Fibroblast of lung (primary cell): Measurements from ENCODE around the gene ASTN2. TPM values are rescaled to one million over a fixed set of nuclear protein-coding genes. Genes with fewer than 3 reads are reported as not detected.

Source experiments
- DNase-seq, 2 donors: peaks; one replicate each; pipeline versions ENCODE4 v3.0.0 to v3.0.0-alpha.2; 2010; ENCODE audit warnings: low read depth in 2 of 2
- H2AFZ ChIP-seq: 2 replicates; pipeline ENCODE4 v1.5.1; 2012; ENCODE audit warnings: low read length, control low read depth, inconsistent platforms
- H3K27ac ChIP-seq: 2 replicates; pipeline ENCODE4 v1.5.1; 2011; ENCODE audit warnings: low read length, control low read depth; ENCODE audit not compliant: insufficient read depth
- H3K27me3 ChIP-seq: 2 replicates; pipeline ENCODE4 v1.5.1; 2011; ENCODE audit warnings: mild to moderate bottlenecking, low read length; ENCODE audit not compliant: control insufficient read depth, insufficient read depth
- H3K36me3 ChIP-seq: 2 replicates; pipeline ENCODE4 v1.5.1; 2011; ENCODE audit warnings: low read length; ENCODE audit not compliant: control insufficient read depth, insufficient read depth
- H3K4me1 ChIP-seq: 2 replicates; pipeline ENCODE4 v1.5.1; 2011; ENCODE audit warnings: low read length; ENCODE audit not compliant: control insufficient read depth, insufficient read depth; ENCODE audit errors: extremely low read depth
- H3K4me2 ChIP-seq: 2 replicates; pipeline ENCODE4 v1.5.1; 2011; ENCODE audit warnings: low read length, control low read depth; ENCODE audit not compliant: insufficient read depth; ENCODE audit errors: extremely low read depth
- H3K4me3 ChIP-seq, 4 experiments: fragments of 200-600 bp in 1 of 4; sonication (generic) in 1 of 4; replicated peaks in 1 of 4; 2 replicates each; pipeline ENCODE4 v1.5.1; 2011 to 2016; ENCODE audit warnings: low read length in 4 of 4, low read depth in 3 of 4, mild to moderate bottlenecking in 3 of 4, control low read depth in 2 of 4, inconsistent platforms in 1 of 4, mixed read lengths in 1 of 4; ENCODE audit not compliant: insufficient read depth in 1 of 4; ENCODE audit errors: control extremely low read depth in 1 of 4
- H3K79me2 ChIP-seq: 2 replicates; pipeline ENCODE4 v1.5.1; 2012; ENCODE audit warnings: mild to moderate bottlenecking, low read length, inconsistent platforms; ENCODE audit not compliant: control insufficient read depth, insufficient read depth
- H3K9ac ChIP-seq: 2 replicates; pipeline ENCODE4 v1.5.1; 2011; ENCODE audit warnings: mild to moderate bottlenecking, low read length, control low read depth; ENCODE audit not compliant: insufficient read depth
- H3K9me3 ChIP-seq: 2 replicates; pipeline ENCODE4 v1.5.1; 2012; ENCODE audit warnings: low read depth, low read length; ENCODE audit not compliant: control insufficient read depth, insufficient read depth
- H4K20me1 ChIP-seq: 2 replicates; pipeline ENCODE4 v1.5.1; 2011; ENCODE audit warnings: low read length; ENCODE audit not compliant: control insufficient read depth, insufficient read depth; ENCODE audit errors: extremely low read depth
- EZH2 ChIP-seq: IDR thresholded peaks from 2 replicates; pipeline ENCODE4 v1.5.1; 2012; ENCODE audit warnings: low read length, control low read depth, mild to moderate bottlenecking; ENCODE audit errors: missing control alignments
- polyA plus RNA-seq, 2 donors: library from polyadenylated mRNA; depleted of rRNA in 1 of 2; stranded (reverse) in 1 of 2; unstranded in 1 of 2; fragments of >200 nt; gene quantifications; 2 replicates each; pipeline ENCODE4 v1.2.1, GENCODE V29; 2011 to 2012; ENCODE audit warnings: missing spikeins in 1 of 2
- total RNA-seq: library from RNA; depleted of rRNA; stranded (reverse); fragments of >200 nt; gene quantifications from 2 replicates; pipeline ENCODE4 v1.2.1, GENCODE V29; 2014
- TF ChIP-seq, protein P1 (sequence below), 2 donors: IDR thresholded peaks in 1 of 2; conservative IDR thresholded peaks in 1 of 2; 1 replicate in 1 of 2; 2 replicates in 1 of 2; pipeline ENCODE4 v1.5.1; 2011 to 2012; ENCODE audit warnings: low read length in 2 of 2, control low read depth in 1 of 2, inconsistent platforms in 1 of 2, low read depth in 1 of 2, mild to moderate bottlenecking in 1 of 2

The ASTN2 gene
- total and polyA plus RNA-seq, 2 donors (not counting 1 experiment from before 2014, with no cell fraction given), result 2.2 to 19.2 TPM

DNA sequence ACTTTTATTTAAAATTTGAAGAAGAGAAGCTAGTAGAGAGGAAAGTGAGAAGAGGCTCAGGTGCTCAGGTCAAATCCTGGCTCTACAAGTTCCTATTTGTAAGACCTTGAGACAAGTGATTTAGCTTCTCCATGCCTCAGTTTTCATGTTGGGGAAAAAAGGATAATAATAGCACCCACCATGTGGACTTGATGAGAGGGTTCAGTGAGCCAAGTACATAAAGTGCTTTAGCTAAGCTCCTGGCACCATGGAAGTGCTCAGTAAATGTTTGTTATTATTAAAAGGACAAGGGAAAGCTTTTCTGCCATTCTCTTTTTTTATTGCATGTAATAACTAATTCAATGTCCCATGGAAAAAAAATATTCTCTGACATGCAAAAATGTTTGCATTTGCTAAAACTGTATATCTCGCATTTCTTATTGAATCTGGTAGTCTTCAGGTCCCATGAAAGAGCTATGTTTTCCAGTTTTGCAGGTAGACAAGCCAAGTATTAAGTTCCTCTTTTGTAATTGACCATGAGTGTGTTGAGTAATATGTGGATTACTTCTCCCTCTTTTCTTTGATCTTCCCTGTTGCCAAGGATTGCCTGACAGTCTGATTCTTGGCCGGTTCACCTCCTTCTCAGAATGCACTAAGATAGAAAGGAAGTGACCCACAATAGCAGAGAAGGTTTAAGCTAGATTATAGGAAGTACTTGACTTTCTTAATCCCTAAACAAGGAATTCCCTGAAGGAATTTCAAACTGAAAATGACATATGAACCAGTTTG is 773.4 kb downstream of the ASTN2 start:
- no peak for DNase-seq
- Histone ChIP-seq H3K79me2 (no peaks in the 10 kb centered on the region), H3K9me3 (no peaks in the 10 kb centered on the region)

DNA sequence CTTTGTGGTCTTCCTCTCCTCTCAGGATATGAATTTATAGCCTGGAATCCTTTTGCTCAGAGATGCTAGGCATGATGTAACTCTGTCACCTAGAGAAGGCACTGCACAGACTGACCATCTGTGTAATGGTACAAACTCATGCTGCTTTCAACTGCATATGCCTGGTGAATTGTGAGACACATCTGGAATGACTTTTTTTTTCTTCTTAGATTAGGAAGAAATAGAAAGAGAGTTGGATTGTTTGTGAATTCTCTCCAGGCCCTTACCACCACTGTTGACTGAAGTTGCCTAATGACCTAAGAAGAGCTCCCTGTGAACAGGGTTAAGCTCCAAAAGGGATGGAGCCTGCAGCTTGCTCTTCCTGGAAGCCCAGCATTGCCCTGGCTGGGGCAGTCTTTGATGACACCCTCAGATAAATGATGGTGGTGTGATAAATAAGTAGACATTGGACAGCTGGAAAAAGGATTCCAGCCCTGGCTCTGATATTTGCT is 775.6 kb downstream of the ASTN2 start:
- H3K9me3 ChIP-seq, result no peaks in the 10 kb centered on the region
- H3K9ac ChIP-seq, result no peak overlapping the region
- no peak overlapping the region for H3K4me3 ChIP-seq
- H2AFZ ChIP-seq, result no peak overlapping the region
- H3K27ac ChIP-seq, result no peak overlapping the region
- peaks cover 5% of the 10 kb centered on the region for H3K4me1 ChIP-seq
- no peaks in the 10 kb centered on the region for H3K27me3 ChIP-seq
- H4K20me1 ChIP-seq, result no peaks in the 10 kb centered on the region
- no peaks in the 10 kb centered on the region for H3K79me2 ChIP-seq
- TF ChIP-seq, protein P1, sequence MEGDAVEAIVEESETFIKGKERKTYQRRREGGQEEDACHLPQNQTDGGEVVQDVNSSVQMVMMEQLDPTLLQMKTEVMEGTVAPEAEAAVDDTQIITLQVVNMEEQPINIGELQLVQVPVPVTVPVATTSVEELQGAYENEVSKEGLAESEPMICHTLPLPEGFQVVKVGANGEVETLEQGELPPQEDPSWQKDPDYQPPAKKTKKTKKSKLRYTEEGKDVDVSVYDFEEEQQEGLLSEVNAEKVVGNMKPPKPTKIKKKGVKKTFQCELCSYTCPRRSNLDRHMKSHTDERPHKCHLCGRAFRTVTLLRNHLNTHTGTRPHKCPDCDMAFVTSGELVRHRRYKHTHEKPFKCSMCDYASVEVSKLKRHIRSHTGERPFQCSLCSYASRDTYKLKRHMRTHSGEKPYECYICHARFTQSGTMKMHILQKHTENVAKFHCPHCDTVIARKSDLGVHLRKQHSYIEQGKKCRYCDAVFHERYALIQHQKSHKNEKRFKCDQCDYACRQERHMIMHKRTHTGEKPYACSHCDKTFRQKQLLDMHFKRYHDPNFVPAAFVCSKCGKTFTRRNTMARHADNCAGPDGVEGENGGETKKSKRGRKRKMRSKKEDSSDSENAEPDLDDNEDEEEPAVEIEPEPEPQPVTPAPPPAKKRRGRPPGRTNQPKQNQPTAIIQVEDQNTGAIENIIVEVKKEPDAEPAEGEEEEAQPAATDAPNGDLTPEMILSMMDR (conservative IDR thresholded peaks at IDR 0.05 in 1 of 2, IDR thresholded peaks at IDR 0.05 in 1 of 2; ENCODE audit: low read depth in 1 of 2, low read length in 2 of 2), result no peak
- no peak for TF ChIP-seq EZH2
- H3K4me2 ChIP-seq, result no peak overlapping the region
- DNase-seq, result peak; percentile 16 to 70
- no peaks in the 10 kb centered on the region for H3K36me3 ChIP-seq

More for the DNA sequence above, 773.4 kb downstream of the ASTN2 start:
- Histone ChIP-seq H3K4me1 (peaks cover 5% of the 10 kb centered on the region), H3K27me3 (no peaks in the 10 kb centered on the region), H3K27ac (no peak overlapping the region), H3K36me3 (no peaks in the 10 kb centered on the region), H4K20me1 (no peaks in the 10 kb centered on the region), H3K4me3 (no peak overlapping the region), H3K9ac (no peak overlapping the region), H3K4me2 (no peak overlapping the region), H2AFZ (no peak overlapping the region)
- TF ChIP-seq, protein P1 (conservative IDR thresholded peaks at IDR 0.05 in 1 of 2, IDR thresholded peaks at IDR 0.05 in 1 of 2; ENCODE audit: low read depth in 1 of 2, low read length in 2 of 2), result no peak
- TF ChIP-seq EZH2, result no peak

DNA sequence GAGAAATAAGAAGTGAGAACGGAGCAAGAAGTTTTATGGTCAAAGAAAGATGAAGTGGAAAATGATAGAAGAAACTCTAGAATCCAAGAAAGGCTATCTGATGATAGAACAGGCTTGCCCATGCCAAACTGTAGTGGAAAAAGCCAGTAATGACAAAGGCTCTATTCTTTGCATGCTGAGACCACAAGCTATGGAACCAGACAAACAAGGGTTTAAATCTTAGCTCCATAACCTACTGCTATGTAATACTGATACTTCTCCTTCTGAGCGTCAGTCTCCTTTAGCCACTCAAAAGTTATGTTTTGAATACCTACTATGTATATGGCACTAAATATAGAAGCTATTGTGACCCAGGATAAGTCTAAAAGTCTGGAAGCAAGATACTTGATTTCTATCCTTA is 778.9 kb downstream of the ASTN2 start:
- H4K20me1 ChIP-seq, result no peaks in the 10 kb centered on the region
- no peaks in the 10 kb centered on the region for H3K79me2 ChIP-seq
- no peak overlapping the region for H3K9ac ChIP-seq
- no peaks in the 10 kb centered on the region for H3K9me3 ChIP-seq
- no peak overlapping the region for H2AFZ ChIP-seq
- no peaks in the 10 kb centered on the region for H3K27me3 ChIP-seq
- no peak overlapping the region for H3K4me2 ChIP-seq
- TF ChIP-seq, protein P1 (conservative IDR thresholded peaks at IDR 0.05 in 1 of 2, IDR thresholded peaks at IDR 0.05 in 1 of 2; ENCODE audit: low read depth in 1 of 2, low read length in 2 of 2), result no peak
- TF ChIP-seq EZH2, result no peak
- no peak overlapping the region for H3K27ac ChIP-seq
- H3K4me3 ChIP-seq, result no peak overlapping the region
- no peaks in the 10 kb centered on the region for H3K36me3 ChIP-seq
- H3K4me1 ChIP-seq, result peaks cover 2% of the 10 kb centered on the region
- DNase-seq, result no peak
